Glutamatergic neuron (in vitro differentiated cells): Measurements from ENCODE around the gene SNORC. TPM values are rescaled to one million over a fixed set of nuclear protein-coding genes. Genes with fewer than 3 reads are reported as not detected.

Source experiments
- DNase-seq: peaks from one replicate; pipeline ENCODE4 v3.0.0; 2022
- H3K27ac Mint-ChIP-seq: one replicate; pipeline ENCODE4 v1.8.0; 2020; ENCODE audit warnings: mild to moderate bottlenecking, mixed read lengths, inconsistent platforms; ENCODE audit not compliant: unreplicated experiment
- H3K27me3 Mint-ChIP-seq: one replicate; pipeline ENCODE4 v1.8.0; 2020; ENCODE audit warnings: mild to moderate bottlenecking, moderate library complexity, mixed read lengths, inconsistent platforms; ENCODE audit not compliant: unreplicated experiment
- H3K36me3 Mint-ChIP-seq: one replicate; pipeline ENCODE4 v1.8.0; 2020; ENCODE audit warnings: mild to moderate bottlenecking, mixed read lengths, inconsistent platforms; ENCODE audit not compliant: unreplicated experiment
- H3K4me1 Mint-ChIP-seq: one replicate; pipeline ENCODE4 v1.8.0; 2020; ENCODE audit warnings: mild to moderate bottlenecking, low read depth, mixed read lengths, inconsistent platforms; ENCODE audit not compliant: unreplicated experiment
- H3K4me3 Mint-ChIP-seq: one replicate; pipeline ENCODE4 v1.8.0; 2020; ENCODE audit warnings: mild to moderate bottlenecking, mixed read lengths, inconsistent platforms; ENCODE audit not compliant: unreplicated experiment
- H3K9me3 Mint-ChIP-seq: one replicate; pipeline ENCODE4 v1.8.0; 2020; ENCODE audit warnings: mild to moderate bottlenecking, moderate library complexity, mixed read lengths, inconsistent platforms; ENCODE audit not compliant: unreplicated experiment
- CTCF ChIP-seq: fragments of 200-600 bp; sonication (generic); IDR thresholded peaks from one replicate; pipeline ENCODE4 v1.5.0; 2021; ENCODE audit not compliant: partially characterized antibody, unreplicated experiment
- total RNA-seq: library from RNA; stranded (reverse); fragmentation: NEBNext Ultra II Directional; extraction: Animal tissue kit (Norgen Biotek cat#: 25700); gene quantifications from one replicate; pipeline ENCODE4 v1.2.1, GENCODE V29; 2021; ENCODE audit not compliant: unreplicated experiment

The SNORC gene
- total RNA-seq, 1 donor from 2014 or later = 2.4 TPM

GRCh38 chr2:232857158-232857563, 12.9 kb upstream of the SNORC start:
- no peak for TF ChIP-seq CTCF
- Mint-ChIP-seq H3K4me1 (no peaks in the 10 kb centered on the region), H3K27ac (no peak overlapping the region), H3K4me3 (no peak overlapping the region), H3K36me3 (no peaks in the 10 kb centered on the region), H3K9me3 (peaks cover 2% of the 10 kb centered on the region), H3K27me3 (peaks cover 2% of the 10 kb centered on the region)
- no peak for DNase-seq

GRCh38 chr2:232859385-232859916, 10.6 kb upstream of the SNORC start:
- Mint-ChIP-seq H3K27ac (no peak overlapping the region), H3K36me3 (no peaks in the 10 kb centered on the region), H3K9me3 (peaks cover 2% of the 10 kb centered on the region), H3K27me3 (no peaks in the 10 kb centered on the region), H3K4me1 (no peaks in the 10 kb centered on the region), H3K4me3 (no peak overlapping the region)
- DNase-seq = no peak
- no peak for TF ChIP-seq CTCF

- no peak for TF ChIP-seq CTCF
- H3K9me3 Mint-ChIP-seq = peaks cover 2% of the 10 kb centered on the region
- H3K27me3 Mint-ChIP-seq = no peaks in the 10 kb centered on the region
- no peaks in the 10 kb centered on the region for H3K36me3 Mint-ChIP-seq
- no peaks in the 10 kb centered on the region for H3K4me1 Mint-ChIP-seq
- no peak for DNase-seq
- no peak overlapping the region for H3K27ac Mint-ChIP-seq
- H3K4me3 Mint-ChIP-seq = no peak overlapping the region
Measured at GRCh38 chr2:232860593-232861241, 9.3 kb upstream of the SNORC start.

- Mint-ChIP-seq H3K4me3 (no peak overlapping the region), H3K36me3 (no peaks in the 10 kb centered on the region), H3K27me3 (no peaks in the 10 kb centered on the region), H3K9me3 (peaks cover 2% of the 10 kb centered on the region), H3K27ac (no peak overlapping the region), H3K4me1 (no peaks in the 10 kb centered on the region)
- no peak for DNase-seq
- no peak for TF ChIP-seq CTCF
Measured at GRCh38 chr2:232861353-232861752, 8.7 kb upstream of the SNORC start.

GRCh38 chr2:232863996-232864395, 6.1 kb upstream of the SNORC start:
- H3K4me1 Mint-ChIP-seq = no peaks in the 10 kb centered on the region
- no peak for TF ChIP-seq CTCF
- no peak overlapping the region for H3K4me3 Mint-ChIP-seq
- H3K36me3 Mint-ChIP-seq = no peaks in the 10 kb centered on the region
- peaks cover 1% of the 10 kb centered on the region for H3K9me3 Mint-ChIP-seq
- H3K27ac Mint-ChIP-seq = no peak overlapping the region
- no peaks in the 10 kb centered on the region for H3K27me3 Mint-ChIP-seq
- no peak for DNase-seq
